Measurements from ENCODE around the gene GBF1.

GBF1 gene

GRCh38 chr10:102413053-102413705 lies 167.8 kb downstream of the GBF1 start:
- Histone ChIP-seq H3K79me2 (no peaks in the 10 kb centered on the region), H3K4me3 (ENCODE audit: low read depth, low read length) (no peak overlapping the region), H3K4me2 (ENCODE audit: low read length) (no peak overlapping the region), H3K9ac (no peak overlapping the region), H2AFZ (no peak overlapping the region), H3K27ac (no peak overlapping the region), H3K36me3 (ENCODE audit: control insufficient read depth, insufficient read depth, low read length) (no peaks in the 10 kb centered on the region), H3K27me3 (ENCODE audit: control insufficient read depth, insufficient read depth, low read length) (no peaks in the 10 kb centered on the region), H3K9me3 (ENCODE audit: control insufficient read depth, low read length) (no peaks in the 10 kb centered on the region), H3K4me1 (peaks cover 12% of the 10 kb centered on the region)
- no peak for TF ChIP-seq CTCF (IDR thresholded peaks at IDR 0.05)

GRCh38 chr10:102413806-102414561 lies 168.7 kb downstream of the GBF1 start:
- H3K9ac ChIP-seq = no peak overlapping the region

GRCh38 chr10:102414749-102415148 lies 169.4 kb downstream of the GBF1 start:
- no peak overlapping the region for H3K4me3 ChIP-seq (ENCODE audit: low read depth, low read length)
- H3K27ac ChIP-seq = no peak overlapping the region

More at GRCh38 chr10:102413806-102414561, 168.7 kb downstream of the GBF1 start:
- no peak overlapping the region for H3K27ac ChIP-seq
- H2AFZ ChIP-seq = no peak overlapping the region
- no peak overlapping the region for H3K4me3 ChIP-seq (ENCODE audit: low read depth, low read length)
- no peaks in the 10 kb centered on the region for H3K36me3 ChIP-seq (ENCODE audit: control insufficient read depth, insufficient read depth, low read length)
- TF ChIP-seq CTCF (IDR thresholded peaks at IDR 0.05) = no peak
- H3K9me3 ChIP-seq (ENCODE audit: control insufficient read depth, low read length) = no peaks in the 10 kb centered on the region
- H3K4me2 ChIP-seq (ENCODE audit: low read length) = no peak overlapping the region
- no peaks in the 10 kb centered on the region for H3K27me3 ChIP-seq (ENCODE audit: control insufficient read depth, insufficient read depth, low read length)
- H3K4me1 ChIP-seq = peaks cover 13% of the 10 kb centered on the region
- H3K79me2 ChIP-seq = no peaks in the 10 kb centered on the region

GRCh38 chr10:102416283-102416682 lies 171.0 kb downstream of the GBF1 start:
- TF ChIP-seq CTCF (IDR thresholded peaks at IDR 0.05) = no peak
- H3K9ac ChIP-seq = no peak overlapping the region
- H3K4me1 ChIP-seq = peaks cover 9% of the 10 kb centered on the region
- no peak overlapping the region for H3K4me2 ChIP-seq (ENCODE audit: low read length)
- no peaks in the 10 kb centered on the region for H3K9me3 ChIP-seq (ENCODE audit: control insufficient read depth, low read length)
- no peaks in the 10 kb centered on the region for H3K36me3 ChIP-seq (ENCODE audit: control insufficient read depth, insufficient read depth, low read length)
- H3K27ac ChIP-seq = no peak overlapping the region
- no peak overlapping the region for H2AFZ ChIP-seq
- no peaks in the 10 kb centered on the region for H3K79me2 ChIP-seq
- no peaks in the 10 kb centered on the region for H3K27me3 ChIP-seq (ENCODE audit: control insufficient read depth, insufficient read depth, low read length)
- H3K4me3 ChIP-seq (ENCODE audit: low read depth, low read length) = no peak overlapping the region

More at GRCh38 chr10:102414749-102415148, 169.4 kb downstream of the GBF1 start:
- Histone ChIP-seq H3K9ac (no peak overlapping the region), H3K4me1 (peaks cover 14% of the 10 kb centered on the region), H3K9me3 (ENCODE audit: control insufficient read depth, low read length) (no peaks in the 10 kb centered on the region), H2AFZ (no peak overlapping the region), H3K79me2 (no peaks in the 10 kb centered on the region), H3K27me3 (ENCODE audit: control insufficient read depth, insufficient read depth, low read length) (no peaks in the 10 kb centered on the region), H3K4me2 (ENCODE audit: low read length) (no peak overlapping the region), H3K36me3 (ENCODE audit: control insufficient read depth, insufficient read depth, low read length) (no peaks in the 10 kb centered on the region)
- TF ChIP-seq CTCF (IDR thresholded peaks at IDR 0.05) = no peak
